ENCODE results near the gene UBE2G1.

DNA sequence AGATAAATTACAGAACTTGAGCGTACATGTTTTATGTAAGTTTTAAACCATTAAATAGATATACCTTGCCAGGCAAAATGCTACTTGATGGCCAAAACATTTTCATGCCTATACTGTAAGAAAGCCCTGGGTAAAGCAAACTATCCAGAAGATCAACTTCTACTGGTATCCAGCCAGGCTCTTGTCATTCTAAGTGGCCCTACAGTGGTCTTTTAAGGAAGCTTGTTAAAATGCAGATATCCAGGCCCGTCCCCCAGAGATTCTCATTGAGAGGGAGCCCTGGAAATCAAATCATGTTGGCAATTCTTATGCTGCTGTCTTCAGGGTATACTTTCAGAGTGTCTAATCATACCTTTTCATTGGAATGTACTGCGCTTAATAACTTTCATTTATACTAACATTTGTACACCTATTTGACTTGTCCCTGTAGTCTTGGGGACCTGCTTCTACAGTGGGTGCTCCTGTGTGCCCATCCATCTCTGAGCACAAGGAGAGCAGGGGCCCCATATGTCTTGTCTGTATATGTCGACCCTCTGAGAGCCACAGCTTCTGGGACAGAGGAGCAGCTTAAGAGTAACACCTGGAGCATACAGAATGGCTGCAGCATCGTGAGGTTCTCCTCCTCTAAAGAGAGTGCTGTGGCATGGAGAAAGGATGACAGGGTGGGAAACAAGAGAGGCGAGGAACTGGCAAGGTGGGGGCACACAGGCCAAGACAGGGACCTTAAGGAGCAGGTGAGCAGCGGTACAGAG is 59.1 kb downstream of the UBE2G1 start:
- TF ChIP-seq CTCF (IDR thresholded peaks at IDR 0.05) (no peak), POLR2A (IDR thresholded peaks at IDR 0.05) (no peak), POLR2AphosphoS5 (IDR thresholded peaks at IDR 0.05) (no peak), EP300 (IDR thresholded peaks at IDR 0.05) (no peak)
